ENCODE results near the gene UROD. TPM values are rescaled to one million over a fixed set of nuclear protein-coding genes. Genes with fewer than 3 reads are reported as not detected.

UROD gene
- total and polyA plus RNA-seq, 4 donors, result 65.8 to 85.9 (median 77.0) TPM

DNA sequence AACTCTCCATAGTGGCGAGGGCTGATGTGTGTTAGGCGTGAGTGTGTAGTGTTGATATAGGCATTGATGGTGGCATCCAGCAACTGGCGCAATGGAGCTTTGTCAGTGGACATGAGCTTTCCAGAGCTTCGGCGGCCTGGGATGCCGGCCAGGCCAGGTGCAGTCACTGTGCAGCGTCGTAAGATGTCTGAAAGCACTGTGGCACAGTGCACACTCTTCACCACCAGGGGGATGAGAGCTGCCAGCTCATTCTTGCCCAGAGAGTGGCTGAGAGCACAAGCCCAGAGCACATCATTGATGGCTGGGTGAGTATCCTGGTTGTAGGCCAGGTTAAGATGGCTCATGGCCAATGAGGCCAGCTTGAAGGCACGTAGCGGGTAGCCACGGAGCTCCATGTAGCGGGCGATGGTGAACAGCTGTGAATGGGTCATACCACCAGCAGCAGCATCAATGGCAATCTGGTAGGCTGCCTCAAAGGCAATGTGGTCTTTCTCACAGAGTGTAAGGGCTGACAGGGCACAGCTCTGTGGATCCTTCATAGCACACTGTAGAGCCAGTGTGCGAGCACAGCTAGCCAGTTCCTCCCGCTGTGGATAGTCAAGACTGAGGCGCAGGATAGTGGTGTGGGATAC is 6.7 kb downstream of the UROD start:
- 61 to 69% methylated on average over 16 of the region's 16 CpGs for WGBS, 2 donors
- Histone ChIP-seq H3K9me3 (ENCODE audit: control insufficient read depth in 4 of 4, insufficient read depth in 3 of 4, low read length in 3 of 4) (no peaks in the 10 kb centered on the region), H3K27me3 (ENCODE audit: control insufficient read depth in 3 of 3, insufficient read depth in 3 of 3, low read length in 2 of 3) (no peaks in the 10 kb centered on the region), H3K9ac (ENCODE audit: insufficient read depth in 1 of 2, low read length in 2 of 2) (no peak overlapping the region), H3K27ac (ENCODE audit: low read depth in 1 of 2, low read length in 1 of 2) (no peak overlapping the region), H3K4me3 (no peak overlapping the region), H3K36me3 (ENCODE audit: control insufficient read depth in 4 of 4, insufficient read depth in 4 of 4, low read length in 4 of 4) (peaks cover 0 to 10% (median 7%) of the 10 kb centered on the region in 4 donors), H3K4me1 (ENCODE audit: control insufficient read depth in 5 of 5, insufficient read depth in 5 of 5, low read length in 5 of 5) (peaks cover 0 to 4% (median 0%) of the 10 kb centered on the region in 5 donors)
- peak; percentile 49 to 55 (median 51) for DNase-seq
- TF ChIP-seq, protein P1, sequence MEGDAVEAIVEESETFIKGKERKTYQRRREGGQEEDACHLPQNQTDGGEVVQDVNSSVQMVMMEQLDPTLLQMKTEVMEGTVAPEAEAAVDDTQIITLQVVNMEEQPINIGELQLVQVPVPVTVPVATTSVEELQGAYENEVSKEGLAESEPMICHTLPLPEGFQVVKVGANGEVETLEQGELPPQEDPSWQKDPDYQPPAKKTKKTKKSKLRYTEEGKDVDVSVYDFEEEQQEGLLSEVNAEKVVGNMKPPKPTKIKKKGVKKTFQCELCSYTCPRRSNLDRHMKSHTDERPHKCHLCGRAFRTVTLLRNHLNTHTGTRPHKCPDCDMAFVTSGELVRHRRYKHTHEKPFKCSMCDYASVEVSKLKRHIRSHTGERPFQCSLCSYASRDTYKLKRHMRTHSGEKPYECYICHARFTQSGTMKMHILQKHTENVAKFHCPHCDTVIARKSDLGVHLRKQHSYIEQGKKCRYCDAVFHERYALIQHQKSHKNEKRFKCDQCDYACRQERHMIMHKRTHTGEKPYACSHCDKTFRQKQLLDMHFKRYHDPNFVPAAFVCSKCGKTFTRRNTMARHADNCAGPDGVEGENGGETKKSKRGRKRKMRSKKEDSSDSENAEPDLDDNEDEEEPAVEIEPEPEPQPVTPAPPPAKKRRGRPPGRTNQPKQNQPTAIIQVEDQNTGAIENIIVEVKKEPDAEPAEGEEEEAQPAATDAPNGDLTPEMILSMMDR (IDR thresholded peaks at IDR 0.05; ENCODE audit: control extremely low read depth, extremely low read depth), result peak; percentile 53
- peak; percentile 79 for ATAC-seq (ENCODE audit: insufficient read depth, low FRiP score)

DNA sequence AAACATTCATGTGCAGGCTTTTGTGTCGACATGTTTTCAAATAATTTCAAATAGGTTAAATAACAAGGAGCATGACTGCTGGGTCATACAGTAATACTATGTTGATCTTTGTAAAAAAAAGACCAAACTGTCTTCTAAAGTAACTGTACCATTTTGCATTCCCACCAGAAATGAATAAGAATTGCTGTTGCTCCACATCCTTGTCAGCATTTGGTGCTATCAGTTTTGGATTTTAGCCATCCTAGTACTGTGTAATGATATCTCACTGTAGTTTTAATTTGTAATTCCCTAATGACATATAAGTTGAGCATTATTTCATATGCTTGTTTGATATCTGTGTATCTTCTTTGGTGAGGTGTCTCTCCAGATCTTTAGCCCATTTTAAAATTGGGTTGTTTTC is 11.6 kb downstream of the UROD start:
- TF ChIP-seq, protein P1 (IDR thresholded peaks at IDR 0.05; ENCODE audit: control extremely low read depth, extremely low read depth), result no peak
- no peak for DNase-seq
- Histone ChIP-seq H3K36me3 (ENCODE audit: control insufficient read depth in 4 of 4, insufficient read depth in 4 of 4, low read length in 4 of 4) (no peaks in the 10 kb centered on the region), H3K27ac (ENCODE audit: low read depth in 1 of 2, low read length in 1 of 2) (no peak overlapping the region), H3K9me3 (ENCODE audit: control insufficient read depth in 4 of 4, insufficient read depth in 3 of 4, low read length in 3 of 4) (no peaks in the 10 kb centered on the region), H3K9ac (ENCODE audit: insufficient read depth in 1 of 2, low read length in 2 of 2) (no peak overlapping the region), H3K4me3 (no peak overlapping the region), H3K27me3 (ENCODE audit: control insufficient read depth in 3 of 3, insufficient read depth in 3 of 3, low read length in 2 of 3) (no peaks in the 10 kb centered on the region), H3K4me1 (ENCODE audit: control insufficient read depth in 5 of 5, insufficient read depth in 5 of 5, low read length in 5 of 5) (no peaks in the 10 kb centered on the region)
- ATAC-seq (ENCODE audit: insufficient read depth, low FRiP score), result no peak
- WGBS, 2 donors, result 93 to 95% methylated on average over 1 of the region's 1 CpG

DNA sequence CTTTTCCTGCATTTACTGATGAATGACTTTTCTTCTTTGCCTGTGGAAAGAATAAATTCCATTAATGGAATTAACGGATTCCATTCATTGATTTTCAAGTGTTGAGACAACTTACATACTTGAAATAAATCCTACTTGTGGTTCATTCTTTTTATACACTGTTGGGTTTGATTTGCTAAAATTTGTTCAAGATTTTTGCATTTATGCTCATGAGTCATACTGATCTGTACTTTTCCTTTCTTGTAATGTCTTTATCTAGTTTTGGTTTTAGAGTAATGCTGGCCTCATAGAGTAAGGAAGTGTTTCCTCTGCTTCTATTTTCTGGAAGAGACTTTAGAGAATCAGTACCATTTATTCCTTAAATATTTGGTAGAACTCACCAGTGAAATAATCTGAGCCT is 14.4 kb downstream of the UROD start:
- no peaks in the 10 kb centered on the region for H3K4me1 ChIP-seq (ENCODE audit: control insufficient read depth in 5 of 5, insufficient read depth in 5 of 5, low read length in 5 of 5)
- no peaks in the 10 kb centered on the region for H3K9me3 ChIP-seq (ENCODE audit: control insufficient read depth in 4 of 4, insufficient read depth in 3 of 4, low read length in 3 of 4)
- no peak for DNase-seq
- no peaks in the 10 kb centered on the region for H3K27me3 ChIP-seq (ENCODE audit: control insufficient read depth in 3 of 3, insufficient read depth in 3 of 3, low read length in 2 of 3)
- TF ChIP-seq, protein P1 (IDR thresholded peaks at IDR 0.05; ENCODE audit: control extremely low read depth, extremely low read depth), result no peak
- ATAC-seq (ENCODE audit: insufficient read depth, low FRiP score), result no peak
- no peaks in the 10 kb centered on the region for H3K36me3 ChIP-seq (ENCODE audit: control insufficient read depth in 4 of 4, insufficient read depth in 4 of 4, low read length in 4 of 4)
- 89 to 96% methylated on average over 1 of the region's 1 CpG for WGBS, 2 donors
- H3K9ac ChIP-seq (ENCODE audit: insufficient read depth in 1 of 2, low read length in 2 of 2), result no peak overlapping the region
- no peak overlapping the region for H3K27ac ChIP-seq (ENCODE audit: low read depth in 1 of 2, low read length in 1 of 2)
- H3K4me3 ChIP-seq, result no peak overlapping the region

DNA sequence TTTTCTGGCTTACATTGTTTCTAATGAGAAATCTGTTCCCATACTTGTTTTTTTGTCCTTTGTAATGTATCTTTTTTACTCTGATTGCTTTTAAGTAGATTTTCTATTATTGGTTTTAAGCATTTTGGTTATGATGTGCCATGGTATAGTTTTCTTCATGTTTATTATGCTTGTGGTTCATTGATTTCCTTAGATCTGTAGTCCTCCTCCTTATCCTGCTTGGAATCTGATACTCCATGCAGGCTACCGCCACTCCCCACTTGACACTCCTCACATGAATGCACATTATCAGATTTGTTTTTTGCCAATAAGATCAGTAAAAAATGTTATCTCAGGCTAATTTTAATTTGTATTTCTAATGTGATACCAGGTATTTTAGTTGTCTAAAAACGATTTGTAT is 20.8 kb downstream of the UROD start:
- Histone ChIP-seq H3K27ac (ENCODE audit: low read depth in 1 of 2, low read length in 1 of 2) (no peak overlapping the region), H3K27me3 (ENCODE audit: control insufficient read depth in 3 of 3, insufficient read depth in 3 of 3, low read length in 2 of 3) (no peaks in the 10 kb centered on the region), H3K4me3 (no peak overlapping the region), H3K9me3 (ENCODE audit: control insufficient read depth in 4 of 4, insufficient read depth in 3 of 4, low read length in 3 of 4) (no peaks in the 10 kb centered on the region), H3K36me3 (ENCODE audit: control insufficient read depth in 4 of 4, insufficient read depth in 4 of 4, low read length in 4 of 4) (no peaks in the 10 kb centered on the region), H3K4me1 (ENCODE audit: control insufficient read depth in 5 of 5, insufficient read depth in 5 of 5, low read length in 5 of 5) (peaks cover 0 to 2% (median 0%) of the 10 kb centered on the region in 5 donors), H3K9ac (ENCODE audit: insufficient read depth in 1 of 2, low read length in 2 of 2) (no peak overlapping the region)
- TF ChIP-seq, protein P1 (IDR thresholded peaks at IDR 0.05; ENCODE audit: control extremely low read depth, extremely low read depth), result no peak
- DNase-seq, result no peak
- ATAC-seq (ENCODE audit: insufficient read depth, low FRiP score), result no peak
- WGBS, 2 donors, result 71 to 83% methylated on average over 2 of the region's 2 CpGs

Data from lung (tissue), 12 donors.